ENCODE data around the gene LMBR1. TPM values are rescaled to one million over a fixed set of nuclear protein-coding genes. Genes with fewer than 3 reads are reported as not detected.
A peak's percentile ranks its signal among the peaks of the same experiment; 100 is the strongest.
"Not testable (repeated sequence)": the region's sequence is repeated elsewhere in the genome, so short reads cannot be mapped to it uniquely, and the experiment has no call there.

LMBR1 gene
- total and polyA plus RNA-seq, 2 donors (not counting 1 experiment from before 2014, with no cell fraction given), result 19.7 to 85.2 TPM

DNA sequence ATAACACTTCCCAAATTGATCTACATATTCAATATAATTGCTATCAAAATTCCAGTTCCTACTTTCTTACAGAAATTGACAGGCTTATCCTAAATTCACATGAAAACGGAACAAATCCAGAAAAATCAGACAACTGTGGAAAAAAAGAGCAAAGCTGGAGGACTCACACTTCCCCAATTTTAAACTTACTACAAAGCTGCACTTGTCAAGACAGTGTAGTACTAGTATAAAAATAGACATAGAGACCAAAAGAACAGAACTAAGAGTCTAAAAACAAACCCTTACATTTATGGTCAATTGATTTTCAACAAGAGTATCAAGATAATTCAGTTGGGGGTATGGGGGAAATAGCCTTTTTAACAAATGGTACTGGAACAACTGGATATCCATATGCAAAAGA lies 27.5 kb downstream of the LMBR1 start:
- peaks cover 22% of the 10 kb centered on the region for H3K4me1 Mint-ChIP-seq
- Histone ChIP-seq H3K36me3 (replicated peaks in 1 of 2; ENCODE audit: control extremely low read depth in 1 of 2, control insufficient read depth in 1 of 2, extremely low read depth in 1 of 2, insufficient read depth in 2 of 2, low read length in 1 of 2) (peaks cover 0 to 14% of the 10 kb centered on the region in 2 experiments), H3K27me3 (replicated peaks in 1 of 4; ENCODE audit: control extremely low read depth in 1 of 4, control insufficient read depth in 3 of 4, insufficient read depth in 4 of 4, low read length in 3 of 4) (no peaks in the 10 kb centered on the region), H3K27ac (ENCODE audit: low read length in 2 of 2) (no peak overlapping the region), H3K9me3 (ENCODE audit: control extremely low read depth in 1 of 3, control insufficient read depth in 2 of 3, insufficient read depth in 1 of 3, low read length in 2 of 3) (peaks cover 0 to 9% (median 0%) of the 10 kb centered on the region in 3 donors), H3K4me3 (ENCODE audit: control extremely low read depth in 1 of 5, extremely low read depth in 1 of 5, insufficient read depth in 1 of 5, low read depth in 2 of 5, low read length in 4 of 5) (no peak overlapping the region), H3K9ac (ENCODE audit: low read length) (no peak overlapping the region), H3K79me2 (ENCODE audit: control insufficient read depth, insufficient read depth, low read length) (peaks cover 81% of the 10 kb centered on the region), H3K4me2 (replicated peaks; ENCODE audit: low read depth, low read length, poor library complexity, severe bottlenecking) (no peak overlapping the region), H3K4me1 (ENCODE audit: control insufficient read depth in 2 of 2, insufficient read depth in 2 of 2, low read length in 2 of 2) (peaks cover 3 to 15% of the 10 kb centered on the region in 2 donors), H2AFZ (ENCODE audit: insufficient read depth, low read depth, low read length, poor library complexity, severe bottlenecking) (no peak overlapping the region), H4K20me1 (ENCODE audit: control insufficient read depth, insufficient read depth, low read length, poor library complexity, severe bottlenecking) (peaks cover 40% of the 10 kb centered on the region)
- CTCF ChIA-PET, result no interaction called here
- no peak overlapping the region for H3K27ac Mint-ChIP-seq
- intact Hi-C loops (cut with micrococcal nuclease), result no loop called here
- no peak for DNase-seq
- TF ChIP-seq, protein P1, sequence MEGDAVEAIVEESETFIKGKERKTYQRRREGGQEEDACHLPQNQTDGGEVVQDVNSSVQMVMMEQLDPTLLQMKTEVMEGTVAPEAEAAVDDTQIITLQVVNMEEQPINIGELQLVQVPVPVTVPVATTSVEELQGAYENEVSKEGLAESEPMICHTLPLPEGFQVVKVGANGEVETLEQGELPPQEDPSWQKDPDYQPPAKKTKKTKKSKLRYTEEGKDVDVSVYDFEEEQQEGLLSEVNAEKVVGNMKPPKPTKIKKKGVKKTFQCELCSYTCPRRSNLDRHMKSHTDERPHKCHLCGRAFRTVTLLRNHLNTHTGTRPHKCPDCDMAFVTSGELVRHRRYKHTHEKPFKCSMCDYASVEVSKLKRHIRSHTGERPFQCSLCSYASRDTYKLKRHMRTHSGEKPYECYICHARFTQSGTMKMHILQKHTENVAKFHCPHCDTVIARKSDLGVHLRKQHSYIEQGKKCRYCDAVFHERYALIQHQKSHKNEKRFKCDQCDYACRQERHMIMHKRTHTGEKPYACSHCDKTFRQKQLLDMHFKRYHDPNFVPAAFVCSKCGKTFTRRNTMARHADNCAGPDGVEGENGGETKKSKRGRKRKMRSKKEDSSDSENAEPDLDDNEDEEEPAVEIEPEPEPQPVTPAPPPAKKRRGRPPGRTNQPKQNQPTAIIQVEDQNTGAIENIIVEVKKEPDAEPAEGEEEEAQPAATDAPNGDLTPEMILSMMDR (IDR thresholded peaks at IDR 0.05), result no peak
- no peak for TF ChIP-seq EZH2 (IDR thresholded peaks at IDR 0.05; ENCODE audit: borderline replicate concordance, insufficient read depth, low read depth, low read length, poor library complexity, severe bottlenecking)
- no peaks in the 10 kb centered on the region for H3K27me3 Mint-ChIP-seq
- H3K4me3 Mint-ChIP-seq, result peak overlapping the region; percentile 15
- POLR2A ChIA-PET, result interaction anchor here (0.7 kb wide), 1 partner anchor 14 kb away, joined by 3 read pairs; no protein-coding TSS in a partner anchor
- peaks cover 6% of the 10 kb centered on the region for H3K9me3 Mint-ChIP-seq (ENCODE audit: insufficient read depth)
- ATAC-seq (ENCODE audit: low read depth), result no peak
- WGBS (ENCODE audit: insufficient coverage), result no CpG with 5 or more reads among the region's 1 CpG

GRCh38 chr7:156862022-156862421 lies 31.0 kb downstream of the LMBR1 start:
- H3K4me3 Mint-ChIP-seq; H2AFZ ChIP-seq (ENCODE audit: insufficient read depth, low read depth, low read length, poor library complexity, severe bottlenecking); H3K27me3 Mint-ChIP-seq; DNase-seq; H3K9ac ChIP-seq (ENCODE audit: low read length); POLR2A ChIA-PET; H3K27ac ChIP-seq (ENCODE audit: low read length in 2 of 2); H3K27me3 ChIP-seq (replicated peaks in 1 of 4; ENCODE audit: control extremely low read depth in 1 of 4, control insufficient read depth in 3 of 4, insufficient read depth in 4 of 4, low read length in 3 of 4); H3K4me3 ChIP-seq (ENCODE audit: control extremely low read depth in 1 of 5, extremely low read depth in 1 of 5, insufficient read depth in 1 of 5, low read depth in 2 of 5, low read length in 4 of 5); ATAC-seq (ENCODE audit: low read depth); H3K4me2 ChIP-seq (replicated peaks; ENCODE audit: low read depth, low read length, poor library complexity, severe bottlenecking); H3K27ac Mint-ChIP-seq; intact Hi-C loops (cut with micrococcal nuclease); CTCF ChIA-PET: not testable (repeated sequence)
- Histone ChIP-seq H4K20me1 (ENCODE audit: control insufficient read depth, insufficient read depth, low read length, poor library complexity, severe bottlenecking) (peaks cover 33% of the 10 kb centered on the region), H3K4me1 (ENCODE audit: control insufficient read depth in 2 of 2, insufficient read depth in 2 of 2, low read length in 2 of 2) (peaks cover 3 to 15% of the 10 kb centered on the region in 2 donors), H3K9me3 (ENCODE audit: control extremely low read depth in 1 of 3, control insufficient read depth in 2 of 3, insufficient read depth in 1 of 3, low read length in 2 of 3) (peaks cover 6 to 20% (median 15%) of the 10 kb centered on the region in 3 donors), H3K36me3 (replicated peaks in 1 of 2; ENCODE audit: control extremely low read depth in 1 of 2, control insufficient read depth in 1 of 2, extremely low read depth in 1 of 2, insufficient read depth in 2 of 2, low read length in 1 of 2) (peaks cover 3 to 15% of the 10 kb centered on the region in 2 experiments), H3K79me2 (ENCODE audit: control insufficient read depth, insufficient read depth, low read length) (peaks cover 58% of the 10 kb centered on the region)
- 100% methylated on average over 1 of the region's 2 CpGs for WGBS (ENCODE audit: insufficient coverage)
- peaks cover 13% of the 10 kb centered on the region for H3K9me3 Mint-ChIP-seq (ENCODE audit: insufficient read depth)
- H3K4me1 Mint-ChIP-seq, result peaks cover 17% of the 10 kb centered on the region
